SK-N-SH (cell line): Measurements from ENCODE around the gene CAMK2D. TPM values are rescaled to one million over a fixed set of nuclear protein-coding genes. Genes with fewer than 3 reads are reported as not detected.

Experiments
- CTCF ChIA-PET: fragments of 300-600, 350-600 bp; formaldehyde crosslinking; extraction: SDS; loops from one replicate; lab custom pipeline; 2021; lab: Yijun Ruan, JAX
- POLR2A ChIA-PET: fragments of 350-600 bp; sonication (Branson Sonifier 250); formaldehyde crosslinking; extraction: SDS; loops from one replicate; lab custom pipeline; 2020; ENCODE audit warnings: antibody characterized with exemption, inconsistent platforms; lab: Yijun Ruan, JAX
- DNase-seq: peaks from one replicate; pipeline ENCODE4 v3.0.0; 2012
- H2AFZ ChIP-seq: fragments of 200-600 bp; sonication (generic); 2 replicates; pipeline ENCODE4 v1.8.1; 2016; ENCODE audit warnings: antibody characterized with exemption, mild to moderate bottlenecking, low read depth
- H3F3A ChIP-seq: fragments of 200-600 bp; sonication (generic); replicated peaks from 2 replicates; pipeline ENCODE3; 2016; ENCODE audit warnings: antibody characterized with exemption, mild to moderate bottlenecking; ENCODE audit not compliant: insufficient read depth
- H3K27ac ChIP-seq, 2 experiments: fragments of 200-500 bp in 1 of 2; fragments of 200-600 bp in 1 of 2; sonication (Bioruptor generic) in 1 of 2; sonication (generic), shearing (Covaris generic) in 1 of 2; 2 replicates each; pipeline versions ENCODE4 v1.5.1 to v1.6.1; 2014 to 2016; ENCODE audit warnings: low read depth in 2 of 2, inconsistent platforms in 1 of 2, low read length in 1 of 2, mild to moderate bottlenecking in 1 of 2, mixed read lengths in 1 of 2
- H3K27me3 ChIP-seq: fragments of 200-600 bp; sonication (generic), shearing (Covaris generic); 2 replicates; pipeline ENCODE4 v1.6.1; 2016; ENCODE audit warnings: mixed run types; ENCODE audit not compliant: insufficient read depth
- H3K36me3 ChIP-seq, 2 experiments: fragments of 200-500 bp in 1 of 2; fragments of 200-600 bp in 1 of 2; sonication (Bioruptor generic) in 1 of 2; sonication (generic) in 1 of 2; replicated peaks in 1 of 2; 2 replicates each; pipeline versions ENCODE3 to v1.5.1; 2014 to 2016; ENCODE audit warnings: low read length in 1 of 2, mild to moderate bottlenecking in 1 of 2; ENCODE audit not compliant: insufficient read depth in 2 of 2, control insufficient read depth in 1 of 2
- H3K4me1 ChIP-seq, 2 experiments: fragments of 200-500 bp in 1 of 2; fragments of 200-600 bp in 1 of 2; sonication (Bioruptor generic) in 1 of 2; sonication (generic), shearing (Covaris generic) in 1 of 2; 2 replicates each; pipeline versions ENCODE4 v1.5.1 to v1.6.1; 2014 to 2016; ENCODE audit warnings: low read depth in 1 of 2, low read length in 1 of 2, mixed run types in 1 of 2; ENCODE audit not compliant: insufficient read depth in 2 of 2, control insufficient read depth in 1 of 2
- H3K4me2 ChIP-seq: fragments of 200-600 bp; sonication (generic), shearing (Covaris generic); 2 replicates; pipeline ENCODE4 v1.6.1; 2017; ENCODE audit warnings: mixed run types
- H3K4me3 ChIP-seq, 2 experiments: fragments of 200-500 bp in 1 of 2; fragments of 200-600 bp in 1 of 2; sonication (Bioruptor generic) in 1 of 2; sonication (generic), shearing (Covaris generic) in 1 of 2; 2 replicates each; pipeline versions ENCODE4 v1.5.1 to v1.8.1; 2014 to 2016; ENCODE audit warnings: low read depth in 2 of 2, inconsistent platforms in 1 of 2, low read length in 1 of 2, mild to moderate bottlenecking in 1 of 2, mixed read lengths in 1 of 2, moderate library complexity in 1 of 2
- H3K79me2 ChIP-seq: fragments of 200-600 bp; sonication (generic); 2 replicates; pipeline ENCODE4 v1.8.1; 2017; ENCODE audit warnings: mild to moderate bottlenecking; ENCODE audit not compliant: insufficient read depth
- H3K9ac ChIP-seq: fragments of 200-600 bp; sonication (generic); 2 replicates; pipeline ENCODE4 v1.6.1; 2017; ENCODE audit warnings: mixed run types
- H3K9me2 ChIP-seq: fragments of 200-600 bp; sonication (generic); 2 replicates; pipeline ENCODE4 v1.6.1; 2017; ENCODE audit warnings: mixed run types
- H3K9me3 ChIP-seq: fragments of 200-600 bp; sonication (generic); 2 replicates; pipeline ENCODE4 v1.6.1; 2017; ENCODE audit warnings: mixed run types, mild to moderate bottlenecking, moderate library complexity
- H4K20me1 ChIP-seq: fragments of 200-600 bp; sonication (generic); 2 replicates; pipeline ENCODE4 v1.6.1; 2017; ENCODE audit warnings: mild to moderate bottlenecking, mixed run types; ENCODE audit not compliant: insufficient read depth
- ELF1 ChIP-seq: IDR thresholded peaks from 2 replicates; pipeline ENCODE4 v1.4.0; 2012
- EZH2phosphoT487 ChIP-seq: fragments of 200-600 bp; sonication (generic); IDR thresholded peaks from 2 replicates; pipeline ENCODE4 v1.6.1; 2017; ENCODE audit warnings: low read depth, mixed run types, mild to moderate bottlenecking, antibody characterized with exemption, moderate library complexity, borderline replicate concordance
- FOSL2 ChIP-seq: IDR thresholded peaks from 2 replicates; pipeline ENCODE4 v1.4.0; 2012; ENCODE audit warnings: low read depth, mild to moderate bottlenecking, moderate library complexity, borderline replicate concordance
- FOXM1 ChIP-seq: IDR thresholded peaks from 2 replicates; pipeline ENCODE4 v1.4.0; 2012; ENCODE audit warnings: low read depth, mild to moderate bottlenecking
- GABPA ChIP-seq: IDR thresholded peaks from 2 replicates; pipeline ENCODE4 v1.4.0; 2012; ENCODE audit warnings: low read depth, mild to moderate bottlenecking
- GATA2 ChIP-seq: sonication (generic); formaldehyde crosslinking; IDR thresholded peaks from 2 replicates; pipeline ENCODE4 v1.5.0; 2020; ENCODE audit warnings: mild to moderate bottlenecking, missing genetic modification reagents
- IRF3 ChIP-seq: fragments of 150-350 bp; IDR thresholded peaks from 2 replicates; pipeline ENCODE4 v1.6.1; 2016; ENCODE audit warnings: mild to moderate bottlenecking, low read depth, low read length
- JUND ChIP-seq: IDR thresholded peaks from 2 replicates; pipeline ENCODE4 v1.4.0; 2012
- MAX ChIP-seq: IDR thresholded peaks from 2 replicates; pipeline ENCODE4 v1.4.0; 2012; ENCODE audit warnings: low read depth
- MEF2A ChIP-seq: IDR thresholded peaks from 2 replicates; pipeline ENCODE4 v1.4.0; 2012; ENCODE audit warnings: low read depth, borderline replicate concordance
- MXI1 ChIP-seq: IDR thresholded peaks from 2 replicates; pipeline ENCODE4 v1.6.1; 2012; ENCODE audit warnings: mild to moderate bottlenecking, low read depth, low read length, improper control_type of control experiment
- NFIC ChIP-seq: IDR thresholded peaks from 2 replicates; pipeline ENCODE4 v1.4.0; 2012; ENCODE audit warnings: borderline replicate concordance
- POLR2AphosphoS5 ChIP-seq: IDR thresholded peaks from 2 replicates; pipeline ENCODE4 v1.6.1; 2012; ENCODE audit warnings: low read depth, low read length
- REST ChIP-seq: IDR thresholded peaks from 2 replicates; pipeline ENCODE4 v1.6.1; 2012; ENCODE audit warnings: mild to moderate bottlenecking, low read depth, low read length, moderate library complexity
- SIN3A ChIP-seq: IDR thresholded peaks from 2 replicates; pipeline ENCODE4 v1.6.1; 2012; ENCODE audit warnings: low read depth, mild to moderate bottlenecking, low read length, moderate library complexity, borderline replicate concordance
- TAF1 ChIP-seq: IDR thresholded peaks from 2 replicates; pipeline ENCODE4 v1.6.1; 2012; ENCODE audit warnings: low read depth, mild to moderate bottlenecking, low read length, moderate library complexity, borderline replicate concordance
- USF1 ChIP-seq: IDR thresholded peaks from 2 replicates; pipeline ENCODE4 v1.4.0; 2012; ENCODE audit warnings: low read depth, borderline replicate concordance
- USF2 ChIP-seq: fragments of 150-350 bp; IDR thresholded peaks from 2 replicates; pipeline ENCODE4 v1.6.1; 2017; ENCODE audit warnings: antibody characterized with exemption, low read length, low read depth, borderline replicate concordance
- WGBS: methylation state at CpG from one replicate; pipeline ENCODE4 v1.1.6; 2017; ENCODE audit warnings: low lambda C conversion rate; 5-methylcytosine and 5-hydroxymethylcytosine counted together
- polyA plus RNA-seq, 3 experiments: library from polyadenylated mRNA; depleted of rRNA; stranded (reverse); fragments of >200 nt; gene quantifications; 2 replicates each; pipeline ENCODE4 v1.2.3, GENCODE V29; 2012

The CAMK2D gene
- polyA plus RNA-seq, 1 of the 3 experiments (the other 2 are of a cell fraction): 17.0 TPM

- no peak for TF ChIP-seq REST
- TF ChIP-seq FOXM1: peak; percentile 60; the same call in 1 of the 2 replicates
- peak; percentile 77 for TF ChIP-seq USF1
- no peak; the same call in 1 of the 2 replicates for TF ChIP-seq TAF1
Measured at GRCh38 chr4:113468165-113469022, 293.1 kb downstream of the CAMK2D start (continued).

- POLR2A ChIA-PET: no interaction called here
- peaks cover 2 to 41% of the 10 kb centered on the region in 2 experiments for H3K4me1 ChIP-seq
- no peak overlapping the region for H2AFZ ChIP-seq
- TF ChIP-seq ELF1 (no peak), MXI1 (no peak), JUND (peak; percentile 52), EZH2phosphoT487 (no peak), GATA2 (CRISPR knock-in tag) (no peak), FOSL2 (peak; percentile 64; the same call in 1 of the 2 replicates), MEF2A (no peak), USF2 (no peak), MAX (no peak), POLR2AphosphoS5 (no peak), IRF3 (no peak), SIN3A (no peak), REST (no peak), NFIC (peak; percentile 17; the same call in 1 of the 2 replicates), GABPA (no peak)
Measured at GRCh38 chr4:113467581-113467980, 294.0 kb downstream of the CAMK2D start.

More at GRCh38 chr4:113467581-113467980, 294.0 kb downstream of the CAMK2D start:
- Histone ChIP-seq H3K4me3 (no peak overlapping the region), H3K4me2 (peak overlapping the region; percentile 46; the same call in 1 of the 2 replicates), H3K9ac (peak overlapping the region; percentile 58), H3K79me2 (no peaks in the 10 kb centered on the region), H4K20me1 (no peaks in the 10 kb centered on the region), H3K9me2 (no peaks in the 10 kb centered on the region), H3K27ac (peak overlapping the region; percentile 81 to 97; a peak in 3 of 4 replicates), H3F3A (peaks cover 35% of the 10 kb centered on the region), H3K9me3 (no peaks in the 10 kb centered on the region), H3K27me3 (no peaks in the 10 kb centered on the region), H3K36me3 (peaks cover 5 to 38% of the 10 kb centered on the region in 2 experiments)
- no peak for DNase-seq
- WGBS: 3% methylated on average over 2 of the region's 2 CpGs
- CTCF ChIA-PET: no interaction called here
